HG02798 (cell line): Measurements from ENCODE around the gene HDAC9.
"Not testable (repeated sequence)": the region's sequence is repeated elsewhere in the genome, so short reads cannot be mapped to it uniquely, and the experiment has no call there.

Experiments used
- ATAC-seq: cut with Tn5 transposase; IDR thresholded peaks from one replicate; pipeline ENCODE4 v1.9.1; 2021; ENCODE audit warnings: mild to moderate bottlenecking; ENCODE audit not compliant: unreplicated experiment, poor library complexity

HDAC9 gene

GRCh38 chr7:19026888-19027287 is 531.3 kb downstream of the HDAC9 start:
- no peak for ATAC-seq

GRCh38 chr7:19030281-19030680 is 534.7 kb downstream of the HDAC9 start:
- ATAC-seq = no peak

GRCh38 chr7:19032942-19033341 is 537.4 kb downstream of the HDAC9 start:
- ATAC-seq = not testable (repeated sequence)

- peak; percentile 91 for ATAC-seq
Measured at GRCh38 chr7:19051767-19052375, 556.3 kb downstream of the HDAC9 start.
